Endodermal cell (in vitro differentiated cells): ENCODE results near the gene IFITM1. TPM values are rescaled to one million over a fixed set of nuclear protein-coding genes. Genes with fewer than 3 reads are reported as not detected.
A peak's percentile ranks its signal among the peaks of the same experiment; 100 is the strongest.
"Not testable (repeated sequence)": the region's sequence is repeated elsewhere in the genome, so short reads cannot be mapped to it uniquely, and the experiment has no call there.

Source experiments
- DNase-seq: peaks from one replicate; pipeline ENCODE4 v3.0.0-alpha.2; 2017
- H3K27ac ChIP-seq: 2 replicates; pipeline ENCODE4 v1.5.1; 2013; ENCODE audit warnings: mild to moderate bottlenecking, low read depth, low read length, moderate library complexity
- H3K27me3 ChIP-seq: 2 replicates; pipeline ENCODE4 v1.6.1; 2013; ENCODE audit warnings: mild to moderate bottlenecking, low read length, moderate library complexity; ENCODE audit not compliant: insufficient read depth, control insufficient read depth, poor library complexity, severe bottlenecking
- H3K36me3 ChIP-seq: 2 replicates; pipeline ENCODE4 v1.7.0; 2013; ENCODE audit warnings: mild to moderate bottlenecking, low read length, moderate library complexity; ENCODE audit not compliant: control insufficient read depth, insufficient read depth
- H3K4me1 ChIP-seq: one replicate; pipeline ENCODE4 v1.7.0; 2013; ENCODE audit warnings: low read length; ENCODE audit not compliant: control insufficient read depth, insufficient read depth
- H3K4me3 ChIP-seq: 2 replicates; pipeline ENCODE4 v1.5.1; 2013; ENCODE audit warnings: mild to moderate bottlenecking, low read length, moderate library complexity
- H3K9ac ChIP-seq: 2 replicates; pipeline ENCODE4 v1.6.1; 2013; ENCODE audit warnings: mild to moderate bottlenecking, low read length, moderate library complexity; ENCODE audit not compliant: poor library complexity, severe bottlenecking; ENCODE audit errors: extremely low read depth
- H3K9me3 ChIP-seq: 2 replicates; pipeline ENCODE4 v1.6.1; 2013; ENCODE audit warnings: mild to moderate bottlenecking, low read length, moderate library complexity; ENCODE audit not compliant: control insufficient read depth
- H3K27ac Mint-ChIP-seq: 2 replicates; pipeline ENCODE4 v1.8.0; 2020; ENCODE audit warnings: mixed read lengths
- H3K27me3 Mint-ChIP-seq: 2 replicates; pipeline ENCODE4 v1.8.0; 2021; ENCODE audit warnings: mild to moderate bottlenecking, mixed read lengths; ENCODE audit not compliant: insufficient read depth
- H3K36me3 Mint-ChIP-seq: 2 replicates; pipeline ENCODE4 v1.8.0; 2020; ENCODE audit warnings: low read depth, mixed read lengths
- H3K4me1 Mint-ChIP-seq: 2 replicates; pipeline ENCODE4 v1.8.0; 2020; ENCODE audit warnings: mixed read lengths
- H3K4me3 Mint-ChIP-seq: 2 replicates; pipeline ENCODE4 v1.8.0; 2020; ENCODE audit warnings: mild to moderate bottlenecking, moderate library complexity, mixed read lengths
- H3K9me3 Mint-ChIP-seq: 2 replicates; pipeline ENCODE4 v1.8.0; 2020; ENCODE audit warnings: mild to moderate bottlenecking, mixed read lengths
- WGBS, 2 experiments: methylation state at CpG; one replicate each; pipeline versions ENCODE4 v1.1.5 to v1.1.7; 2013; ENCODE audit warnings: missing lambda C conversion rate in 2 of 2, mixed read lengths in 1 of 2; ENCODE audit not compliant: insufficient coverage in 1 of 2, insufficient read length in 1 of 2; 5-methylcytosine and 5-hydroxymethylcytosine counted together
- total RNA-seq, 2 donors: library from RNA; stranded (reverse); fragmentation: NEBNext Ultra II Directional in 1 of 2; extraction: Animal tissue kit (Norgen Biotek cat#: 25700) in 1 of 2; gene quantifications; 2 replicates in 1 of 2; 3 replicates in 1 of 2; pipeline ENCODE4 v1.2.1, GENCODE V29; 2021
- TF ChIP-seq, protein P1 (sequence below): fragments of 200-600 bp; sonication (generic); conservative IDR thresholded peaks from 2 replicates; pipeline ENCODE4 v1.5.0; 2021; ENCODE audit warnings: antibody characterized with exemption, mild to moderate bottlenecking

The IFITM1 gene
- total RNA-seq, 2 donors from 2014 or later: 211 to 558 TPM

- not testable (repeated sequence) for H3K36me3 Mint-ChIP-seq, H3K27ac ChIP-seq, H3K9ac ChIP-seq, H3K9me3 ChIP-seq, H3K27me3 Mint-ChIP-seq, H3K27me3 ChIP-seq, H3K9me3 Mint-ChIP-seq, H3K36me3 ChIP-seq
- peak; percentile 66 for DNase-seq
- H3K4me1 Mint-ChIP-seq: peaks cover 53% of the 10 kb centered on the region
- peak overlapping the region; percentile 70 for H3K4me3 ChIP-seq
- WGBS, 2 experiments: 81 to 85% methylated on average over 12 to 23 of the region's 24 CpGs
- peak overlapping the region; percentile 69 for H3K4me3 Mint-ChIP-seq
- H3K27ac Mint-ChIP-seq: peak overlapping the region; percentile 1
- H3K4me1 ChIP-seq: peaks cover 13% of the 10 kb centered on the region
Observed at GRCh38 chr11:308740-309665, 4.8 kb upstream of the IFITM1 start.

GRCh38 chr11:309979-310572 lies 3.8 kb upstream of the IFITM1 start:
- peaks cover 52% of the 10 kb centered on the region for H3K4me1 Mint-ChIP-seq

DNA sequence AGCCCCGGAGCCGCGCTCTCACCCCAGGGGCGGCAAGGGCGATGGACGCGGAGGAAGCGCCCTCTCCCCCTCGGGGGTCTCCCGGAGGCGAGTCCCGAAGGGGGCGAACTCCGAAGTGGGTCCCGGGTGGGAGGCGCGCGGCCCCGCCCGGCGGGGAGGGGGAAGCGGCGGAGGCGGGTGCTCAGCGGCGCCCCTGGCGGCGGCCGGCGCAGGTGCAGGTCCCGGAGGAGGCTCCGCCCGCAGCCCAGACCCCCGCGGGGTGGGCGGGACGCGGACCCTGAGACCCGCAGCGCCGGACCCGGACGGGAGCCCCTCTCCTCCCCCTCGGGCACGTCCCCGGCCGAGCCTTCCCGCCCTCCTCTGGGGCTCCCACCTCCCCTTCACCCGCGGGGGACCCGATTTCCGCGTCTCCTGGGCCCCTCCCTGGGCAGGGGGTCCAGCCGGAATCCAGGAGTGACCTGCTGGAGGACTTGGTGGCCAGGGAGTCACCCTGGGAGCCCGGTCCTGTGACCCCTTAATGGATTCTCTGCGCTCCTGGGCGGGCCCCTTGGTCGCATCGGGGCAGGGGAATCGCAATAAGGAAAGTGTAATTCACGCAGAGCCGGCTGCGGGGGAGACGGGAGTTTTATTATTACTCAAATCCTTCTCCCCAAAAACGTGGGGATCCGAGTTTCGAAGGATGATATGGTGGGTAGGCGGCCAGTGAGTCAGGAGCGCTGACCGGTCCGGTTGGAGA lies 2.7 kb upstream of the IFITM1 start:
- DNase-seq, H3K27me3 Mint-ChIP-seq, H3K27me3 ChIP-seq, H3K9ac ChIP-seq, H3K27ac ChIP-seq, H3K36me3 Mint-ChIP-seq, H3K9me3 ChIP-seq, H3K9me3 Mint-ChIP-seq: not testable (repeated sequence)
- H3K4me1 Mint-ChIP-seq: peaks cover 42% of the 10 kb centered on the region
- Histone ChIP-seq H3K4me1 (peaks cover 13% of the 10 kb centered on the region), H3K4me3 (peak overlapping the region; percentile 66), H3K36me3 (peaks cover 11% of the 10 kb centered on the region)
- peak overlapping the region; percentile 64 for H3K4me3 Mint-ChIP-seq
- WGBS, 2 experiments: 12% methylated on average over 5 of the region's 71 CpGs; no CpG with 5 or more reads in 1 of the 2 experiments
- peak overlapping the region; percentile 80 for H3K27ac Mint-ChIP-seq

More at GRCh38 chr11:309979-310572, 3.8 kb upstream of the IFITM1 start:
- H3K27me3 ChIP-seq, H3K9me3 ChIP-seq, H3K27me3 Mint-ChIP-seq, H3K9me3 Mint-ChIP-seq, H3K27ac ChIP-seq, H3K36me3 ChIP-seq, H3K9ac ChIP-seq, H3K36me3 Mint-ChIP-seq: not testable (repeated sequence)
- peak overlapping the region; percentile 69 for H3K4me3 Mint-ChIP-seq
- DNase-seq: peak; percentile 73
- Histone ChIP-seq H3K4me1 (peaks cover 13% of the 10 kb centered on the region), H3K4me3 (peak overlapping the region; percentile 70)
- H3K27ac Mint-ChIP-seq: peak overlapping the region; percentile 26
- 40 to 53% methylated on average over 2 to 3 of the region's 18 CpGs for WGBS, 2 experiments

DNA sequence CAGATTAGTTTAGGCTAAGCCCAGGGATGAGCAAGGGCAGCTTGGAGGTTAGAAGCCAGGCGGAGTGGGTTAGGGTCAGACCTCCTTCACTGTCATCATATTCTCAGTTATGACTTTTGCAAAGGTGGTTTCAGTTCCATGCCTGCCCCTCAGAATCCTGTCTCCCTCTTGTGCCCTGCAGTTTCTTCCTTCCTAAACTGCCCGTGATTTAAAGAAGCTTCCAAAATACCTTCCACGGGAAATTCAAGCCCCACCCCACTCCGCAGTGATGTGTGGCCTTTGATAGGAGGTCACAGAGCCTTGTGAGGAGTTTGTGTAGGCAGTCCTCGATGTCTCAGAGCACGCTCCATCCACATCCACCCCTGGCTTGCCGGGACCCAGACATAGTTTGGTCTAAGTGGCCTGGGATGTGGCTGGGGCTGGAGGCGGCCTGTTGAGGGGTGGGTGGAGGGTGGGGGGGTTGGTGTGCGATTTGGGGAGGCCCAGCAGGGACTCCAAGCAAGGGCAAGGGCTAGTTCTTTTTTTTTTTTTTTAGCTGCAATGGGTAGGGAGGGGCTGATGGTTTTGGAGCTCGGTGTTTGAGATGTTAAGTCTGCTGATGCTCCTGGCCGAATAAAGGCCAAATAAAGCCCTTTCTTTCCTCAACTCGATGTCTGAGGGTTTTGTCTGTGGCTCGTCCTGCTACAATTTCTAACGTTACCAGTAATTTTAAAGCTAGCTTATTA lies 1.6 kb upstream of the IFITM1 start:
- TF ChIP-seq, protein P1, sequence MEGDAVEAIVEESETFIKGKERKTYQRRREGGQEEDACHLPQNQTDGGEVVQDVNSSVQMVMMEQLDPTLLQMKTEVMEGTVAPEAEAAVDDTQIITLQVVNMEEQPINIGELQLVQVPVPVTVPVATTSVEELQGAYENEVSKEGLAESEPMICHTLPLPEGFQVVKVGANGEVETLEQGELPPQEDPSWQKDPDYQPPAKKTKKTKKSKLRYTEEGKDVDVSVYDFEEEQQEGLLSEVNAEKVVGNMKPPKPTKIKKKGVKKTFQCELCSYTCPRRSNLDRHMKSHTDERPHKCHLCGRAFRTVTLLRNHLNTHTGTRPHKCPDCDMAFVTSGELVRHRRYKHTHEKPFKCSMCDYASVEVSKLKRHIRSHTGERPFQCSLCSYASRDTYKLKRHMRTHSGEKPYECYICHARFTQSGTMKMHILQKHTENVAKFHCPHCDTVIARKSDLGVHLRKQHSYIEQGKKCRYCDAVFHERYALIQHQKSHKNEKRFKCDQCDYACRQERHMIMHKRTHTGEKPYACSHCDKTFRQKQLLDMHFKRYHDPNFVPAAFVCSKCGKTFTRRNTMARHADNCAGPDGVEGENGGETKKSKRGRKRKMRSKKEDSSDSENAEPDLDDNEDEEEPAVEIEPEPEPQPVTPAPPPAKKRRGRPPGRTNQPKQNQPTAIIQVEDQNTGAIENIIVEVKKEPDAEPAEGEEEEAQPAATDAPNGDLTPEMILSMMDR: no peak
- 48 to 68% methylated on average over 4 to 12 of the region's 14 CpGs for WGBS, 2 experiments
- Histone ChIP-seq H3K27me3 (no peaks in the 10 kb centered on the region), H3K27ac (no peak overlapping the region), H3K36me3 (peaks cover 11% of the 10 kb centered on the region), H3K4me3 (peak overlapping the region; percentile 100), H3K9me3 (no peaks in the 10 kb centered on the region), H3K4me1 (peaks cover 13% of the 10 kb centered on the region), H3K9ac (no peak overlapping the region)
- H3K9me3 Mint-ChIP-seq: no peaks in the 10 kb centered on the region
- H3K4me3 Mint-ChIP-seq: peak overlapping the region; percentile 94
- peak; percentile 75 for DNase-seq
- peaks cover 13% of the 10 kb centered on the region for H3K36me3 Mint-ChIP-seq
- H3K27me3 Mint-ChIP-seq: no peaks in the 10 kb centered on the region
- peaks cover 40% of the 10 kb centered on the region for H3K4me1 Mint-ChIP-seq
- H3K27ac Mint-ChIP-seq: peak overlapping the region; percentile 80
